ENCODE data around the gene AHCTF1.
"Not testable (repeated sequence)": the region's sequence is repeated elsewhere in the genome, so short reads cannot be mapped to it uniquely, and the experiment has no call there.

GRCh38 chr1:246885389-246885788 is 46.4 kb downstream of the AHCTF1 start:
- not testable (repeated sequence) for TF ChIP-seq POLR2A (IDR thresholded peaks at IDR 0.05; ENCODE audit: low read length); GATA1 (IDR thresholded peaks at IDR 0.05; ENCODE audit: low read depth, low read length)

All from erythroblast (primary cell).